Measurements from ENCODE around the gene CCSER1.

DNA sequence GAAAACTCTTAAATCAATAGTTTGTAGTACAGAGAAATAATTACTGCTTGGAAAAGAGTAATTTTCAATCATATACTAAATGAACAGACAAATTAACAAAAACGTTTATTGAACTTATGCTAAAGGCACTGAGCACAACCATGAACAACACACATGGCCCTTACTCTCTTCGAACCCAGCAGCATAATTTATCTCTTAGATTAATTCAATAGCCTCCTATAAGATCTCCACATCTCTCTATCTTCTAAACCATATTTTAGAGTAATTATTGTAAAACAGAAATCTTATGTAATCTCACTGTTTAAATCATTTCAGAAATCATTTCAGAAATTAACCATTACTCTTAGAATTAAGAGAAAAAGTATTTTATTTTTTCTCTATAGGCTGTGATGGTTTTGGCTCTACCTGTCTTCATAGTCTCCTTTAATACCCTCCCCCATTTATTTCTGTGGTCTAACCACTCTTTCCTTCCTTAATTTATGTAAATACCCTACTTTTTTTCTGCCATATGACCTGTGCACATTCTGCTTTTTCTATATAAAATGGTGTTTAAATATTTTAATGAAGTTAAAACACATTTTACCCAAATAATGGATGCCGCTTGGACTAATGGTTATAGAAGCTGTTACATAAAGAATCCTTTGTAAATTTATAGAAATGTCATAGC, 218.5 kb downstream of the CCSER1 start:
- TF ChIP-seq, protein P1, sequence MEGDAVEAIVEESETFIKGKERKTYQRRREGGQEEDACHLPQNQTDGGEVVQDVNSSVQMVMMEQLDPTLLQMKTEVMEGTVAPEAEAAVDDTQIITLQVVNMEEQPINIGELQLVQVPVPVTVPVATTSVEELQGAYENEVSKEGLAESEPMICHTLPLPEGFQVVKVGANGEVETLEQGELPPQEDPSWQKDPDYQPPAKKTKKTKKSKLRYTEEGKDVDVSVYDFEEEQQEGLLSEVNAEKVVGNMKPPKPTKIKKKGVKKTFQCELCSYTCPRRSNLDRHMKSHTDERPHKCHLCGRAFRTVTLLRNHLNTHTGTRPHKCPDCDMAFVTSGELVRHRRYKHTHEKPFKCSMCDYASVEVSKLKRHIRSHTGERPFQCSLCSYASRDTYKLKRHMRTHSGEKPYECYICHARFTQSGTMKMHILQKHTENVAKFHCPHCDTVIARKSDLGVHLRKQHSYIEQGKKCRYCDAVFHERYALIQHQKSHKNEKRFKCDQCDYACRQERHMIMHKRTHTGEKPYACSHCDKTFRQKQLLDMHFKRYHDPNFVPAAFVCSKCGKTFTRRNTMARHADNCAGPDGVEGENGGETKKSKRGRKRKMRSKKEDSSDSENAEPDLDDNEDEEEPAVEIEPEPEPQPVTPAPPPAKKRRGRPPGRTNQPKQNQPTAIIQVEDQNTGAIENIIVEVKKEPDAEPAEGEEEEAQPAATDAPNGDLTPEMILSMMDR (IDR thresholded peaks at IDR 0.05), result no peak
- TF ChIP-seq POLR2A (IDR thresholded peaks at IDR 0.05), result no peak
